ENCODE measurements around the gene C12orf50.

GRCh38 chr12:88063375-88063774, 34.2 kb upstream of the C12orf50 start:
- TF ChIP-seq EZH2 (IDR thresholded peaks at IDR 0.05; ENCODE audit: insufficient read depth, poor library complexity, severe bottlenecking), result no peak
- no peak for TF ChIP-seq EZH2phosphoT487 (IDR thresholded peaks at IDR 0.05; ENCODE audit: insufficient read depth, low read depth)
